ENCODE data around the gene TMEM9.
A peak's percentile ranks its signal among the peaks of the same experiment; 100 is the strongest.

The TMEM9 gene

DNA sequence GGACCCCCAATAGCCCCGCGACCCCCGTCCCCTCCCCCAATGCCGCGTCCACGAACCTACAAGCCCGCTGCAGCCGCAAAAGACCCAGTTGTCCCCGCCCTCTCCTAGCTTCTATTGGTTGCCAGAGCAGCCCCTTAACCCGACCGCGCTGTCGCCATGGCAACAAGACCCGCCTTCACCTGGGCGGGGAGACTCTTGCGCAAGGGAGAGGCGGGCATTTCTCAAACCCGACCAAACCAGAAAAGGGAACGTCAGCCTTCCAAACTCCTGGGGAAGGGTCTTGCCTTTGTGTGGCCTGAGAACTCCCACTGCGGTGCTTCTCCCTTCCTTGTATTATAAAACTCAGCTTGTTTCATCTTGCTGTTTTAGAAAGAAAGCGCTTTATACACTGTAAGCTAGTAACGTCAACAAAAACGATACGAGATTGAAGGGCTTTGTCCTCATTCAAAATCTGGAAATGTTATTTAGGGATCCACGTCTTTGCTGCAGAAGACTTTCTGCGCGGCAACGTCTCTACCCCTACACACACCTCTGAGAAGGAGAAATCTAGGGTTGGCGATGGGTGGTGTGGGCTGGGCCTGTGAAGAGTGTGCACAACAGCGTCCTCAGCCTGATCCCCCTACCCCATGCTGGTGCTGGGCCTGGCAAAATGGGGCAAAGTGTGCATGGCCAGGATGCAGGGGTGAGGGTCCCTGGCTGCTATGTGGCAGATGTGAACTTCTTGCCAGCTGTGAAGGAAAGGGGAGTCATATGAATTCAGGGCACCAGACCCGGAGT is at the start of gene TMEM9:
Gene TMEM9, minus strand, starts transcription at position 86 of the 777 bp plus-strand sequence. CDS start 551 bp downstream, outside the sequence.
- Mint-ChIP-seq H3K36me3 (ENCODE audit: low read depth) (peaks cover 4% of the 10 kb centered on the region), H3K9me3 (no peaks in the 10 kb centered on the region), H3K27me3 (ENCODE audit: low read depth) (peaks cover 21% of the 10 kb centered on the region), H3K4me3 (peak within 1 kb of the TSS; percentile 90), H3K27ac (peak within 1 kb of the TSS; percentile 88), H3K4me1 (ENCODE audit: low read depth) (peaks cover 14% of the 10 kb centered on the region)

DNA sequence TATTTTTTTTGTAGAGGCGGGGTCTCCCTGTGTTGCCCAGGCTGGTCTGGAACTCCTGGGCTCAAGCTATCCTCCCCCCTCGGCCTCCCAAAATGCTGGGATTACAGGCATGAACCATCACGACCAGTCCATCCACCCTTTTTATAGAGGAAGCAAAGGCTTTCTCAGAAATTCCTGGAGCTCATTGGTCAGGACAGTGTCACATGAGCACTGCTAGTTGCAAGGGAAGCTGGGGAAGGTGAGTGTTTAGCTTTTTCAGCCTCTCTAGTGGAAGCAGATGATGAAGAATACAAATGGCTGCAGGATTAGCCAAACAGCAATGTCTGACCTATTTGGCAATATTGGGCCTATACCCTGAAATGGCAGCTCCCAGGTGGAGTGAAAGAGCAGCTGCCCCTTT is 44.3 kb upstream of the TMEM9 start:
- Mint-ChIP-seq H3K27ac (no peak overlapping the region), H3K36me3 (ENCODE audit: low read depth) (no peaks in the 10 kb centered on the region), H3K27me3 (ENCODE audit: low read depth) (no peaks in the 10 kb centered on the region), H3K9me3 (no peaks in the 10 kb centered on the region), H3K4me1 (ENCODE audit: low read depth) (no peaks in the 10 kb centered on the region), H3K4me3 (no peak overlapping the region)

DNA sequence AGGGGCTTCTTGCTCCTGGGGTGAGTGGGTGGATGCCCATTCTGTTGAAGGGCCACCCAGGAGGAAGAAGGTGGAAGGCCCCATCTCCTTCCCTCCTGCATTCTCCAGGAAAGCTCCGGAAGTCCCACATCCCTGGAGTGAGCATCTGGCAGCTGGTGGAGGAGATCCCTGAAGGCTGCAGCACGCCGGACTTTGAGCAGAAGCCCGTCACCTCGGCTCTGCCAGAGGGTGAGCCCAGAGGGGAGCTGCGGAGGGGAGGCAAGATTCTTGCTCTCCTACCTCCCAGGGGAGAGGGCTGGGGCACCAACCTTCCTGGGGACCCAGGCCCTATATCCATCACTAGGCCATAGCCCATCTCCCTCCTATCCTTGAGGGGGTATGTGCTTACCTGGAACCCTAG is 39.8 kb upstream of the TMEM9 start:
- Mint-ChIP-seq H3K27me3 (ENCODE audit: low read depth) (peaks cover 6% of the 10 kb centered on the region), H3K27ac (no peak overlapping the region), H3K4me3 (no peak overlapping the region)

DNA sequence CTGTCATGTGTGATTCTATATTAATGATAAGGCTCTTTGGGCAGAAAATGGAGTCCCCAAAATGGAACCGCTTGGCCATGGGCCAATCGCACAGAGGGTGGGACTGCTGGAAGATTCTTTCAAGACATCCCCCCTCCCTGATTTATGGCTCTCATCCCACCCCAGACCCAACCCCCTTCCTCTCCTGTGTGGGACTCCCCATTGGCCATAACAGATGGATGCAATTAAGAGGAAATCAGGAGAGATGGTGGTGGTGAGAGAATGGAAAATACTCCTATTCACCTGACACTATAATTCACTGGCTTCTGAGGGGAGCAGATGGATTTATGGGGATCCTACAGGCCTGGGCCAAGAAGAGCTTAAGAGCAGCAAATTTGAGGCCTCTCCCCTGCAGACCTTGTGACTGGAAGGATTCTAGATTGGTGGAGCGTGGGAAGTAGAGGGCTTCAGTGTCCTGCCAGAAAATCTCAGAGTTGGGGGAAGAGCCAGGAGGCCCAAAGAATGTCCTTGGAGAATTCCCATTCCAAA is 38.1 kb upstream of the TMEM9 start:
- Mint-ChIP-seq H3K27me3 (ENCODE audit: low read depth) (peaks cover 7% of the 10 kb centered on the region), H3K9me3 (no peaks in the 10 kb centered on the region), H3K4me3 (no peak overlapping the region), H3K4me1 (ENCODE audit: low read depth) (no peaks in the 10 kb centered on the region), H3K36me3 (ENCODE audit: low read depth) (no peaks in the 10 kb centered on the region), H3K27ac (no peak overlapping the region)

More for the DNA sequence above, 39.8 kb upstream of the TMEM9 start:
- Mint-ChIP-seq H3K36me3 (ENCODE audit: low read depth) (no peaks in the 10 kb centered on the region), H3K9me3 (no peaks in the 10 kb centered on the region), H3K4me1 (ENCODE audit: low read depth) (no peaks in the 10 kb centered on the region)

- Mint-ChIP-seq H3K27ac (no peak overlapping the region), H3K4me1 (ENCODE audit: low read depth) (no peaks in the 10 kb centered on the region), H3K4me3 (no peak overlapping the region), H3K9me3 (no peaks in the 10 kb centered on the region), H3K27me3 (ENCODE audit: low read depth) (peaks cover 9% of the 10 kb centered on the region), H3K36me3 (ENCODE audit: low read depth) (no peaks in the 10 kb centered on the region)
These were observed 37.5 kb upstream of the TMEM9 start for GRCh38 chr1:201191653-201192260.

DNA sequence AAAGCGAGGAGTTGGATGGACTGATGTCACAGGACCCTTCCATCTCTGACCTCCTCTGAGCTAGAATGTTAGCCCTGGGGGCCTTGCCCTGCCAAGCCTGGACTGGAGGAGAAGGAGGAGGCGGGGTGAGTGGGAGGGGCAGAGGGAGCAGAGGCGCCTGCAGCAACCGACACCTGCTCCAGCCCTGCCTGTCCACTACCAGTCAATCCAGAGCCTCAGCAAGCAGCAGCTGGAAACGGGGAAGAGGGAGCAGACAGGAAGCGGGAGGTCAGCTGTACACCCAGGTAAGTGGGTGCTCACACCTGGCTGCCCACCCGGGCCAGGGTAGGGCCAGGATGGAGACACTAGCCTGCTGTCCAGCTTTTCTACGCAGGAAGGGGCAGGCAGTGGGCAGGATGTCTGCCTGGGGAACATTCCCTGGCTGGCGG is 36.4 kb upstream of the TMEM9 start, which contains the start of gene IGFN1:
Gene IGFN1, plus strand, starts transcription at position 201 of the 428 bp plus-strand sequence. CDS start 2,470 bp downstream, outside the sequence.
- Mint-ChIP-seq H3K9me3 (no peaks in the 10 kb centered on the region), H3K36me3 (ENCODE audit: low read depth) (no peaks in the 10 kb centered on the region), H3K27ac (no peak within 1 kb of the TSS), H3K4me1 (ENCODE audit: low read depth) (no peaks in the 10 kb centered on the region), H3K27me3 (ENCODE audit: low read depth) (peaks cover 9% of the 10 kb centered on the region), H3K4me3 (no peak within 1 kb of the TSS)

DNA sequence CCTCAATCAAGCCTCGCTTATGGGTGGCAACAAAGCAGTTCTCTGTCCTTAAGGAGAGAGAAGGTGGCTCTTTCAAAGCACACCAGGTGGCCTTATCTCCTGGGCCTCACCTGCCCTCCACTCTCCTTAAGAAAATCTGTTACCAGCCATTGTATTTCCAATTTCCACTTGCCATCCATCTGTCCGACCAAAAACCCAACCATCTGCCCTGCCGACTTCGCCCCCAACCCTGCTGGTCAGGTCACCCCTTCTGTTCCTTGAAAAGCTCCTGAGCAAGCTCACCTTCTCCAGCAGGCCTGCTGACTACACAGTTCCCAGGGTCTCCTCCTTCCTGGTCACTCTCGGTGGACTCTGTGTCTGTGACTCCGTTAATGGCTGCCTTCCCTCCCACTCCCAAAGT is 35.7 kb upstream of the TMEM9 start:
- H3K4me1 Mint-ChIP-seq (ENCODE audit: low read depth), result no peaks in the 10 kb centered on the region
- H3K27ac Mint-ChIP-seq, result no peak overlapping the region
- H3K9me3 Mint-ChIP-seq, result no peaks in the 10 kb centered on the region
- H3K4me3 Mint-ChIP-seq, result no peak overlapping the region
- H3K27me3 Mint-ChIP-seq (ENCODE audit: low read depth), result peaks cover 9% of the 10 kb centered on the region
- H3K36me3 Mint-ChIP-seq (ENCODE audit: low read depth), result no peaks in the 10 kb centered on the region

- Mint-ChIP-seq H3K4me1 (ENCODE audit: low read depth) (no peaks in the 10 kb centered on the region), H3K27ac (no peak overlapping the region), H3K9me3 (no peaks in the 10 kb centered on the region), H3K4me3 (no peak overlapping the region), H3K27me3 (ENCODE audit: low read depth) (peaks cover 17% of the 10 kb centered on the region), H3K36me3 (ENCODE audit: low read depth) (no peaks in the 10 kb centered on the region)
These were observed 34.8 kb upstream of the TMEM9 start for GRCh38 chr1:201189085-201189484.

- Mint-ChIP-seq H3K9me3 (no peaks in the 10 kb centered on the region), H3K27ac (no peak overlapping the region), H3K27me3 (ENCODE audit: low read depth) (peaks cover 31% of the 10 kb centered on the region), H3K36me3 (ENCODE audit: low read depth) (no peaks in the 10 kb centered on the region), H3K4me3 (no peak overlapping the region), H3K4me1 (ENCODE audit: low read depth) (no peaks in the 10 kb centered on the region)
These were observed 31.9 kb upstream of the TMEM9 start for GRCh38 chr1:201186192-201186591.

- Mint-ChIP-seq H3K9me3 (no peaks in the 10 kb centered on the region), H3K27ac (no peak overlapping the region), H3K4me3 (no peak overlapping the region), H3K4me1 (ENCODE audit: low read depth) (no peaks in the 10 kb centered on the region), H3K27me3 (ENCODE audit: low read depth) (peaks cover 32% of the 10 kb centered on the region), H3K36me3 (ENCODE audit: low read depth) (no peaks in the 10 kb centered on the region)
These were observed 31.4 kb upstream of the TMEM9 start for GRCh38 chr1:201185527-201186128.

DNA sequence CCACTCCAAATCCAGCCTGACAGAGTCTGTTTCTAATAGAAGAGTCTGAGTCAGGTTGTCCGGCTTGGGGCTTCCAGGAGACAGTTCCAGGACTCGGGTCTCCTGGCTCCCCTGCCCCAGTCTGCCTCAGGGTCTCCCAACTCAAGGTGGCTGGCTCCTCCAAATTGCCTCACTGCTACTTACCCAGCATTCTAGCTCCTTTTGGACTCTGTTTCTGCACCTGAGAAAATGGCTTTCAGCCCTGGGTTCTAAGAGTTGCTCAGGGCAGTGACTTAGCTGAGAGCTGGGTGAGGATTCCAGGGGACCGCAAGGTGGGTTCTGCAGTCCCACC is 30.8 kb upstream of the TMEM9 start:
- no peak overlapping the region for H3K27ac Mint-ChIP-seq
- H3K4me1 Mint-ChIP-seq (ENCODE audit: low read depth), result no peaks in the 10 kb centered on the region
- H3K36me3 Mint-ChIP-seq (ENCODE audit: low read depth), result no peaks in the 10 kb centered on the region
- H3K27me3 Mint-ChIP-seq (ENCODE audit: low read depth), result peaks cover 37% of the 10 kb centered on the region
- H3K9me3 Mint-ChIP-seq, result no peaks in the 10 kb centered on the region
- H3K4me3 Mint-ChIP-seq, result no peak overlapping the region

- no peaks in the 10 kb centered on the region for H3K36me3 Mint-ChIP-seq (ENCODE audit: low read depth)
- H3K9me3 Mint-ChIP-seq, result no peaks in the 10 kb centered on the region
- H3K27ac Mint-ChIP-seq, result no peak overlapping the region
- H3K4me3 Mint-ChIP-seq, result no peak overlapping the region
- no peaks in the 10 kb centered on the region for H3K4me1 Mint-ChIP-seq (ENCODE audit: low read depth)
- H3K27me3 Mint-ChIP-seq (ENCODE audit: low read depth), result peaks cover 41% of the 10 kb centered on the region
These were observed 30.2 kb upstream of the TMEM9 start for GRCh38 chr1:201184307-201185122.

DNA sequence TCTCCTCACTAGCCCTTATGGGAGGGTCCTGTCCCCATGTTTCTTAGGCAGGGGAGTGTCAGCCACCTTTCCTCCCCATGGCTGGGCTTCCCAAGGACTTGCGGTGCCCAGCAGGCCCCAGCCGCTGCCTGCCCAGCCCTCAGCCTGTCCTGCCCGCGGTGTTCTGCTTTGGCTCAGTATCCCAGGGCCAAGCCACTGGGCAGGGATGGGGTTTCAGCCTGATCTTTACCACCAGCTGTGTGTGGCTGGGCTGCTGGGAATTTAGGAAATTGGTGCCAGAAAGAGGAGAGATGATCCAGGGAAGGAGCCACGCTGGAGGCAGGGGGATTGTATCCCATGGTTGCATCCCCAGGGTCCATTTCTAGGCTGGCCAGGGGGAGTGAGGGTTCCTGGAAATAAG is 29.5 kb upstream of the TMEM9 start:
- Mint-ChIP-seq H3K36me3 (ENCODE audit: low read depth) (no peaks in the 10 kb centered on the region), H3K4me1 (ENCODE audit: low read depth) (no peaks in the 10 kb centered on the region), H3K27ac (no peak overlapping the region), H3K27me3 (ENCODE audit: low read depth) (peaks cover 44% of the 10 kb centered on the region), H3K9me3 (no peaks in the 10 kb centered on the region), H3K4me3 (no peak overlapping the region)

DNA sequence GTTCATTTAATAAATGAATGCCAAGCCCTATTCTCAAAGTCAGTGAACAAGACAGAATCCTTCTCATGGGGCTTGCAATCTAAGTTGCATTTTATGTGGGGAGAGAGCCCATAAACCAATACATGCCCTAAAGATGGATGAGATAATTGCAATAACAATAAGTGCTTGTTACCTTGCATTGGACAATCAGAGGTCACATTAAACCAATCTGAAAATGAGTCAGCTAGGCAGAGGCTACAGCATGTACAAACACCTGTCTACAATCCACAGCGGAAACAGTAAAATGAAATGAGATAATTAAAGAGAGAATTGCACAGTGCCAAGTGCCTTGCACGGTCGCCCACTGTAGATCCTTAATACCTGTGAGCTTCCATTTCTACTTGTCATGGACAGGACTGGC is 28.9 kb upstream of the TMEM9 start:
- no peaks in the 10 kb centered on the region for H3K4me1 Mint-ChIP-seq (ENCODE audit: low read depth)
- H3K36me3 Mint-ChIP-seq (ENCODE audit: low read depth), result no peaks in the 10 kb centered on the region
- H3K27ac Mint-ChIP-seq, result no peak overlapping the region
- H3K9me3 Mint-ChIP-seq, result no peaks in the 10 kb centered on the region
- peaks cover 49% of the 10 kb centered on the region for H3K27me3 Mint-ChIP-seq (ENCODE audit: low read depth)
- H3K4me3 Mint-ChIP-seq, result no peak overlapping the region
